ENCODE data around the gene TRIM24.
A peak's percentile ranks its signal among the peaks of the same experiment; 100 is the strongest.
"Not testable (repeated sequence)": the region's sequence is repeated elsewhere in the genome, so short reads cannot be mapped to it uniquely, and the experiment has no call there.

The TRIM24 gene

DNA sequence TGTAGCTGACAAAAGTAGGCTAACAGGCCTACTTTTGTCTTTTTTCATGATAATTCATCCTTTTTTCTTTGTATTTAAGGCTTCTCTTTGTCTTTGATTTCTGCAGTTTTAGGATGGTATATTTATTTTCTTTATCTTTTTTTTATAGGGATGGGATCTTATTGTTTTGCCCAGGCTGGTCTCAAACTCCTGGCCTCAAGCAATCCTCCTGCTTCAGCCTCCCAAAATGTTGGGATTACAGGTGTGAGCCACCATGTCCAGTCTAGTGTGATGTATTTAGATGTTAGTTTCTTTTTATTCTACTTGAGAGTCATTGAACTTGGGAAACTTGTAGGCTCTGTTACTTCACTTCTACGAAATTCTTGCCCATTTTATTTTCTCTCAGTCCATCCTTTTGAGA is 35.4 kb downstream of the TRIM24 start:
- DNase-seq: no peak

DNA sequence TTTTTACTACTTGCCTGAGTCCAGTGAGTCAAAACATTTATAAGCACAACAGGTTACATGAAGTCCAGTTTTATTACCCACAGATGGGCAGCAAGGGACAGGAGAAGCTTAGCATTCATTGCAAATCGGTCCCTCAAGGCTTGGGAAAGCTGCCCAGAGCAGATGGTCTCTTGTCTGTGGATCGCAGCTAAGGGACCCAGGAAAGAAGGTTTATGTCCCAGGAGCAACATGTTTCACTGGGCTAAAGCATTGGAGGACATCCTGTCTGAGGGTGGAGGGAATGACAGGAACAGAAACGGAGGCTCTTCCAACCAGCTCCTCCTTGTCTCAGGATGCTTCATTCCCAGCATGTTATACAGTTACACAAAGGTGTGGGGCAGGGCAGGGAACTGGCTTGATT is 39.3 kb downstream of the TRIM24 start:
- DNase-seq: no peak

DNA sequence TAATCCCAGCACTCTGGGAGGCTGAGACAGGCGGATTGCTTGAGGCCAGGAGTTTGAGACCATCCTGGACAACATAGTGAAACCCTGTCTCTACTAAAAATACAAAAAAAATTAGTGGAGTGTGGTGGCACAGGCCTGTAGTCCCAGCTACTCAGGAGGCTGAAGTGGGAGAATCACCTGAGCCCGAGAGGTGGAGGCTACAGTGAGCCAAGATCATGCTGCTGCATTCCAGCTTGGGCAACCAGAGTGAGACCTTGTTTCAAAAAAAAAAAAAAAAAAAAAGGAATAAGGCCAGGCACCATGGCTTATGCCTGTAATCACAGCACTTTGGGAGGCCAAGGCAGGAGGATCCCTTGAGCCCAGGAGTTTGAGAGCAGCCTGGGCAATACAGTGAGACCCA is 40.2 kb downstream of the TRIM24 start:
- DNase-seq: not testable (repeated sequence)

DNA sequence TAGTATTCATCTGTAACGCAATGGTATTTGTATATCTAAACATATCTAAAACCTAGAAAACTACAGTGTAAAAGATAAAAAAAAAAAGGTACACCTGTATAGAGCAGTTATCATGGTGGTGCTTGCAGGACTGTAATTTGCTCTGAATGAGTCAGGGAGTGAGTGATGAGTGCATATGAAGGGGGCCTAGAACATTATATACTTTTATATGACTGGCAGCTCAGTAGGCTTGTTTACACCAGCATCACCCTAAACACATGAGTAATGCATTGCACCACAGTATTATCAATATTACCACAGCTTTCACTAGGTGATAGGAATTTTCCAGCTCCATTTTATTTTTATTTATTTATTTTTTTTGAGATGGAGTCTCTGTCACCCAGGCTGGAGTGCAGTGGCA is 40.8 kb downstream of the TRIM24 start:
- no peak for DNase-seq

DNA sequence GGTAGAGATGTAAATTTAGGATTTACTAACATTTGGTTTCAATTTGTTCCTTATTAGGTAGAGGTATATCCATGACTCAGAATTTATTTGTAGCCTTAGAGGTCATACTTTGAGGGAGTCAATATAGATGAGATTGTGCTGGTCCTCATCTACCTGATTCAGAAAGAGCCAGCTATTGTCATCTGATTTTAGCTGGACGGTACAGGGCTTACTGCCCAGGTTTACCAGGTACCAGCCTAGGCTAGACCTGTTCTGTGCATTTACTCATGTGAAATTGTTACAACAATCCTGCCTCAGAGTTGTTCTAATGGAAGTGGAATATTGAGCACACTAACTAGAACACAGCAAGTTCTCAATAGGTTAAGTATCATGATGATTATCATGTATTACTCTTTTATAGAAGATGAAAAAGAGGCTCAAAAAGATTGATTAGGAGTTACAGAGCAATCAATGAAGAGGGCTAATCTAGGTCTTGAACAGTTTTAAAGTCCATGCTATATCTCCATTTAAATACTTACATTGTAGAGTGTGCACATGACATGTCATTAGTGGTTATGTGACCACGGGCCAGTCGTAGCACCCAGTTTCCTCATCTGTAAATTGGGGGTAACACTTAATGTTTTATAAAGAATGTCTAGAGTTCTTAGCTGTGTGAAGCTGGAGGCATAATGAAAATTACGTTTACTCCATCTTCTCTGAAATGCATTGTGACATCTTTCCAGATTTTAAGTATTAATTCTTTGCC is 42.1 kb downstream of the TRIM24 start:
- DNase-seq: no peak

DNA sequence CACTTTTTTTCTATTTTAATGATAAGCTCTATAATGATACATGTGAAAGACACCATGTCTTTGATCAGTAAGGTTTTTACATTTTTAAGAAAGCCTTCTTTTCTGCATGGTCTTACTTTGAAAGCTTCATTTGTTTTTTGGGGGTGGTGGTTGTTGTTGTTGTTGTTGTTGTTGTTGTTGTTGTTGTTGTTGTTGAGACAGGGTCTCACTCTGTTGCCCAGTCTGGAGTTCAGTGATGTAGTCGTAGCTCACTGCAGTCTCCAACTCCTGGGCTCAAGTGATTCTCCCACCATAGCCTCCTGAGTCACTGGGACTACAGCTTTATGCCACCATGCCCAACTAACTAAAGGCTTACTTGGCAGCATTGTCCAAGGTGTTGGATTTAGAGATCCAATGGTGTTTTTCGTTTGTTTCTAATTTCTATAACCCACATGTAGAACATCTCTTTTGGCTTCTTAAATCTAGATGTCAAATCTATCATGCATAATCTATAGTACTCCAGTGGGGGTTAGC is 45.4 kb downstream of the TRIM24 start:
- DNase-seq: no peak

DNA sequence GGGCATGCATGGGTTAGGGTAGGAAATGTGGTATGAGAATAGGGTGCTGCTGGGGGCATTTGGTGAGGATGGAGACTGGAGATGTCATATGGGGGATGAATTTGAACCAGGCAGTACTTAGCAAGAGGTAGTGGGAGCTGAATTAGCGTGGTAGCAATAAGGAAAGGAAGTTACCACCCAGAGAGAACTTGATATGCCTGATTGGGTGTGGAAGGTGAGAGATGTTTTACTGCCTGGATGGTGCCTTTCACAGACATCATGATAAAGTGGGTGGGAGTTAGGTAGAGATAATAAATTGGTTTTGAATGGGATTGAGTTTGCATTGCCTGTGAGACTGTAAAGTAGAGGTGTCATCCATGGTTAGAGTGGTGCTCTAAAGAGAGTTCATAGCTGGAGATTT is 46.7 kb downstream of the TRIM24 start:
- no peak for DNase-seq

DNA sequence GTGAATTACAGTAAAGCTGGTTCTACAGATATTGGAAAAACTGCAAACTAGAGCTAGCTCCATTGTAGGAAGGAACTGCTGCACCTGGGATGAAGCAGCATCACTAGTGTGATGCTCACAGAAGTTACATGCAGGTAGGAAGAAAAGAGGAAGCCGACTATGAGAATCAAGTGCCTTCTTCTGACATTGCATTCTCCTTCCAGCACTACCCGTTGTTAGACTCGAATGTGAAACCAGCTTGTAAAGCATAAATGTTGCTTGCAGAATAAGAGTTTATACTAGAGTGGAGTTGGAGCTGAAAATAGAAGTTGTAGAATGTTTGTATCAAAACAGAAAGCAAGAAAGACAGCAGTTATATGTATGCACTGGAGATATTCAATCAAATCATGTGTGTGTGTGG is 49.9 kb downstream of the TRIM24 start:
- no peak for DNase-seq

DNA sequence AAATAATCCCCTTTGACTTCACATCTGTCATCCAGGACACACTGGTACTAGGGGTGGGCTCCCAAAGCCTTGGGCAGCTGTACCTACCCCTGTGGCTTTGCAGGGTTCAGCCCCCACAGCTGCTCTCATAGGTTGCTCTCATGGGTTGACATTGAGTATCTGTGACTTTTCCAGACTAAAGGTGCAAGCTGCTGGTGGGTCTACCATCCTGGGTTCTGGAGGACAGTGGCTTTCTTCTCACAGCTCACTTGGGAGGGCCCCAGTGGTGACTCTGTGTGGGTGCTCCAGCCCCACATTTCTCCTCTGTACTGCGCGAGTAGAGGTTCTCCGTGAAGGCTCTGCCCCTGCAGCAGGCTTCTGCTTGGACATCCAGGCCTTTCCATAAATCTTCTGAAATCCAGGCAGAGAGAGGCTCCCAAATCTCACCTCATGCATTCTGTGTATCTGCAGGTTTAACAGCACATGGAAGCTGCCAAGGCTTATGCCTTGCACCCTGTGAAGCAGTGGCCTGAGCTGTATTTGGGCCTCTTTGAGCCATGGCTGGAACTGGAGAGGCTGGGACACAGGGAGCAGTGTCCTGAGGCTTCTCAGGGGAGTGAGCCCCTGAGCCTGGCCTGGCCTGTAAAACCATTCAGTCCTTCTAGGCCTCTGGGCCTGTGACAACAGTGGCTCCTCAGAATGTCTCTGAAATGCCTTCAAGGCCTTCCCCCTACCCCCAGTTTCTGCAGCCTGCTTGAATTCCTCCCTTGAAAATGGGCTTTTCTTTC is 52.2 kb downstream of the TRIM24 start:
- no peak for DNase-seq

DNA sequence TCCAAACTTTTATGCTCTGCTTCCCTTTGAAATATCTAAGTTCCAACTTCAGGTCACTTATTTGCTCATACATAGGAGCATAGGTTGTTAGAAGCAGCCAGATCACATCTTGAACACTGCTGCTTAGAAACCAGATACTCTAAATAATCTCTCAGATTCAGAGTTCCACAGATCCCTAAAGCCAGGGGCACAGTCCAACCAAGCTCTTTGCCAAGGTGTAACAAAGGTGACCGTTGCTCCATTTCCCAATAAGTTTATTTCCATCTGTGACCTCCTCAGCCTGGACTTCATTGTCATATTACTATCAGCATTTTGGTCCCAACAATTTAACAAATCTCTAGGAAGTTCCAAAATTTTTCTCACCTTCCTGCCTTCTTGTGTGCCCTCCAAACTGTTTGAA is 52.8 kb downstream of the TRIM24 start:
- DNase-seq: no peak

DNA sequence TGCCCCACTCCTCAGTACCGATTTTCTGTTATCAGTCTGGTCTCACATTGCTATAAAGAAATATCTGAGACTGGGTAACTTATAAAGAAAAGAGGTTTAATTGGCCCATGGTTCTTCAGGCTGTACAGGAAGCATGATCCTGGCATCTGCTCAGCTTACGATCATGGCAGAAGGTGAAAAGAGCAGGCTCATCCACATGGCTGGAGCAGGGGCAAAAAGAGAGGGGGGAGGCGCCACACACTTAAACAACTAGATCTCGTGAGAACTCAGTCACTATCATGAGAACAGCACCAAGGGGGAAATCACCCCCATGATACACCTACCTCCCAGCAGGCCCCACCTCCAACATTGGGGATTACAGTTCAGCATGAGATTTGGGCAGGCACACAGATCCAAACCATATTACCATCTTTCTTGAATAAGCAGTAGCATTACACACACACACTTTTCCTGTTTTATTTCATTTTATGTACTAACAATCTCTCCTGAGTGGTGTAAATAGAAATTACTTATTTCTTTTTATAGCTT is 53.3 kb downstream of the TRIM24 start:
- no peak for DNase-seq

DNA sequence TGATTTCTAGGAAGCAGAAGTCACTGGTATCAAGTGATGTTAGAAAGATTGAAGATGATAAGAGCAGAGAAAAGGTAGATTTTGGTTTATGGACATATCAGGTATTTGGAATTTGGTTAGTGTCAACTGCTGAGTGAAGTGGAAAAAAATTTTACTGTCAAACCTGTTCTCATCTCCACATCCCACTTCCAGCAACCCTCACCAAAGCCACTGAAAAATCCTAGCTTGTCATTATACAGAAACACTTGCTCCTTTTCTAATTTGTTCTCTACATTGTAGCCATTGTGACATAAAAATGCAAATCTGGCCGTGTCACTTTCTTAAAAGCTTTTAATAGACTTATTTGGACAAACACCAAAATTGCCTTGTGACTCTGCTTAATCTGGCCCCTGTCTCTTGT is 54.0 kb downstream of the TRIM24 start:
- DNase-seq: no peak

DNA sequence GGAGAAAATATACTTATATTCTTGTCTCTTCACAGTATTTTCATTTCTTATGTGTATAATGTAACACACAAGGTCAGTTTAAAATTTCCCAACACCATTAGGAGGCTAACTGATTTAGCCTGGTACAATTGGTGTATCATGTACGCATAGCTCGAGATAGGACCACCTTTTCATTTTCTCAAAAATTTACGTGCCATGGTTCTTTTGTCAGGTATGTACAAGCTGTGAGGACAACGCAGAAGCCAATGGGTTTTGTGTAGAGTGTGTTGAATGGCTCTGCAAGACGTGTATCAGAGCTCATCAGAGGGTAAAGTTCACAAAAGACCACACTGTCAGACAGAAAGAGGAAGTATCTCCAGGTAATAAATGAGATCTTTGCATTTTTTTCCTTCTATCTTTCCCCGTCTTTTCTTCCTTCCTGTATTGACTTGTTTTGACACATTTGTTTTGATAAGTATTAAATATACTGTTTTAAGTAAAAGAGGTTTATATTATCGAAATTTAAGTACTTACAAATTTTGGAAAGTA is 55.0 kb downstream of the TRIM24 start:
- no peak for DNase-seq

DNA sequence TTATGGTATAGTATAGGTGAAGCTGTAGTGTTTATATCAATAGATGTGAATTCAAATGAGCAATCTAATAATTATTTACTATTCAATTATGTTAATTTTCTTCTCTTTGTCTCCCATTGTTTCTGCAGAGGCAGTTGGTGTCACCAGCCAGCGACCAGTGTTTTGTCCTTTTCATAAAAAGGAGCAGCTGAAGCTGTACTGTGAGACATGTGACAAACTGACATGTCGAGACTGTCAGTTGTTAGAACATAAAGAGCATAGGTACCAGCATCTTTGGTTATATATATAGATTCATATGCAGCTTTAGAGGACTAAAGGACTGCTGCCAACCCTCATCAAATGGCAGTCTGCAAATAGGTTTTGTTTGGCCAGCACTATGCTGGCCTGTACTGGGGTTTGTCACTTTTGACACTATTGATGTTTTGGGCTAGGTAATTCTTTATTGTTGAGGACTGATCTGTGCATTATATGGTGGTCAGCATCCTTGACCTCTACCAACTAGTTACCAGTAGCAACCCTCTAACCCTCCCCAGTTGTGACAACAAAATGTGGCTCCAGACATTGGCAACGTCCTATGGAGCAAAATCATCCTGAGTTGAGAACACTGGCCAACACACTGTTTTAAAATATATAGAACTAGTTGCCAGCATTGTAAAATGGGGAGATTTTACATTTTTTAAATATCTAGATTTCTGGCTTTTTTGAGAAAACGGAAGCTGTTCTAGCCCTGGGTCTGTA is 59.2 kb downstream of the TRIM24 start:
- DNase-seq: no peak

DNA sequence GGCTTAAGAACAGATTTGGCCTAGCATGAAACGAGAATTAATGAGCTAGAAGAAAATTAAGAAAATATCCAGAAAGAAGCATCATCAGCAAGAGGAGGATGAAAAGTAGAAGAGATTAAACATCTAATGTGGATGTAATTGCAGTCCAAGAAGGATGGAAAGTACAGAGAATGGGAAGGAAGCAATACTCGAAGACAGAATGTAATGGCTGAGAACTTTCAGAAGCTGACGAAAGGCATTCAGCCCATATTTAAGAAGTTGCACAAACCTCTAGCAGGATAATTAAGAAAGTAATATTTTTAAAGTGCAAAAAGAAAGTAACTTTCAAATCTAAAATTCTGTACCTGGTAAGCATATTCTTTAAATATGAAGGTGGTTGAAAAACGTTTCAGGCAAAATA is 60.7 kb downstream of the TRIM24 start:
- DNase-seq: no peak

DNA sequence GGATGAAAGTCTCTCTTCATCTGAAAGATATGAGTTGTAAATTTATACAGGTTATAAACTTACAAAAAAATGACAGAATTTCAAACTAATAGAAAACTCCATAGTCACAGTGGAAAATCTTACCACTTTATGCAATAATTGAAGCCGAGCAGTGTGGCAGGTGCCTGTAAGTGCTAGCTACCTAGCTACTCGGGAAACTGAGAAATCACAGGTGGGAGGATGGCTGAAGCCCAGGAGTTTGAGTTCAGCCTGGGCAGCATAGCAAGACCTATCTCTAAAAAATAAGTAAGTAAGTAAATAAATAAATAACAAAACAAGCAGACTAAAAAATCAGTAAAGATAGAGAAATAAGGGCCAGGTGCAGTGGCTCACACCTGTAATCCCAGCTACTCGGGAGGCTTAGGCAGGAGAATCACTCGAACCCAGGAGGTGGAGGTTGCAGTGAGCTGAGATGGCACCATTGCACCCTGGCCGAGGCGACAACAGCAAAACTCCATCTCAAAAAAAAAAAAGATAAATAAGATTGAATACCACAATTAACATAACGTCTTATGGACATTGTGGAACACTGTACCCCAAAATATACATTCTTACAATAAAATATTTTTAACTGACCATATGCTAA is 61.9 kb downstream of the TRIM24 start:
- DNase-seq: no peak

DNA sequence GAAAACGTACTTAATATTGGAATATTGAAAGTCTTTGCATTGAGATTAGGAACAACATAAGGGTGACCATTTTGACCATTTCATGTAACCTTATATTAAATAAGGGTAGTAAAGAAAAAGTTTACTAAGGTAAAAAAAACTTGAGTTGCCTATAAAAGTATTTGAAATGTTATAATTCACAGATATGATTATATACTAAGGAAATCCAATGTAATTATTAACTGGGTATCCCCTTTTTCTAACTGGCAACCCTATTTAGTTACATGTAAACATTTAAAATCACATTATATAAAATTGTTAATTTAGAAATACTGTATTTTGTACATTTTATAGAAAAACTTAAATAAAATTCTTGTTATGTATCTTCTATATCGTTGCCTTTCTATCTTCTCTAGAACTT is 64.2 kb downstream of the TRIM24 start:
- DNase-seq: no peak

DNA sequence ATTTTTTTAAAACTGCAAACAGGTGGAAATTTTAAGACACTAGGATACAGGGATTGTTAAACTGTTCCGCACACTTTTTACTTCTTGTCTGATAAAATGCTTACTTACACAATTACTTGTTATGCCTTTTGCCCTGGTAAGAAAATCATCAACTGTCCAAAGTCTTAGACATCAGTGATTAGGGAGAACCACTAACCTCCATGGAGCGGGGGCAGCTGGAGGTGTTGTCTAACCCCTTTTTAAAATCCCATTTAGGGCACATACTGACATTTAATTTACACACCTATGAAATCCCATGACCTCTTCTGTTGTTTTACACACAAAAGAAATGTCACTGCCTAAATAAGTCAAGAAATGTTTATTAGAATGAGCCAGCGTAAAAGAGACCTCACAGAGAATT is 65.7 kb downstream of the TRIM24 start:
- no peak for DNase-seq

DNA sequence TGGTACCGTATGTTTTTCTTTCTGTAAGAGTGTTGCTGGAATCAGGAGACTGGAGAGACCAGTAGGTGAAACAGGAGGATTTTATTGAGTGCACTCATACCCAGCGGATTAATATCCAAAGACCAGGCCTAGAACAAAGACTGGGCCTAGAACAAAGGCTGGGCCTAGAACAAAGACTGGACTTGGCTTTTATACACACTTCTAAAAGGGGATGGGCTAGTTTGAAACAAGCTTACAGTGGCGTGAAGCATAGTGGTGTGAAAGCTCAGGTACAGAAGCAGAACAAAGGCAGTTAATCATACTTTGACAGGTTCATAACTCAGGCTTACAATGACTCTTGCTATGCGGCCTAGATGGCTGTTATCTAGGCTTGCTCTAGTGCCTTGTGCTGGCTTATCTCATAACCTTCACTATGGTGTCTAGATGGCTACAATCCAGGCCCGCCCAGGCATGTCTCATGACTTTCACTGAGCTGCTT is 67.7 kb downstream of the TRIM24 start:
- DNase-seq: peak in 1 of 2 experiments; percentile 19

DNA sequence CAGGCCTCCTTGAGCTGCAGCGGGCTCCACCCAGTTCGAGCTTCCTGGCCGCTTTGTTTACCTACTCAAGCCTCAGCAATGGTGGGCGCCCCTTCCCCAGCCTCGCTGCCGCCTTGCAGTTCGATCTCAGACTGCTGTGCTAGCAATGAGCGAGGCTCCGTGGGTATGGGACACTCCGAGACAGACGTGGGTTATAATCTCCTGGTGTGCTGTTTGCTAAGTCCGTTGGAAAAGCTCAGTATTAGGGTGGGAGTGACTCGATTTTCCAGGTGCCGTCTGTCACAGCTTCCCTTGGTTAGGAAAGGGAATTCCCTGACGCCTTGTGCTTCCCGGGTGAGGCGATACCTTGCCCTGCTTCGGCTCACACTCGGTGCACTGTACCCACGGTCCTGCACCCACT is 76.8 kb downstream of the TRIM24 start:
- not testable (repeated sequence) for DNase-seq

DNA sequence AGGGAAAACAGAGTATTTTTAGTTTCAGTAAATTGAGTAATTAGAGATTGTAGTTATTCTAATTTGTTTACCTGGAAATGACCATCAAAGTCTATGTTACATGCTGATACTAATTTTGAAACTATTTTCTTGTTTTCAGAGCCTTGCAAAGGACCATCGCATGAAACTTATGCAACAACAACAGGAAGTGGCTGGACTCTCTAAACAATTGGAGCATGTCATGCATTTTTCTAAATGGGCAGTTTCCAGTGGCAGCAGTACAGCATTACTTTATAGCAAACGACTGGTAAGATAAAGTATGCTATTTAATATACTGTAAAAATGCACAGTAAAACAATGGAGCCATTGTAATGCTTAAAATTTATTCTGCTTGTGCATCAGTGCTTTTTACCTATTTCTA is 78.5 kb downstream of the TRIM24 start:
- no peak for DNase-seq

DNA sequence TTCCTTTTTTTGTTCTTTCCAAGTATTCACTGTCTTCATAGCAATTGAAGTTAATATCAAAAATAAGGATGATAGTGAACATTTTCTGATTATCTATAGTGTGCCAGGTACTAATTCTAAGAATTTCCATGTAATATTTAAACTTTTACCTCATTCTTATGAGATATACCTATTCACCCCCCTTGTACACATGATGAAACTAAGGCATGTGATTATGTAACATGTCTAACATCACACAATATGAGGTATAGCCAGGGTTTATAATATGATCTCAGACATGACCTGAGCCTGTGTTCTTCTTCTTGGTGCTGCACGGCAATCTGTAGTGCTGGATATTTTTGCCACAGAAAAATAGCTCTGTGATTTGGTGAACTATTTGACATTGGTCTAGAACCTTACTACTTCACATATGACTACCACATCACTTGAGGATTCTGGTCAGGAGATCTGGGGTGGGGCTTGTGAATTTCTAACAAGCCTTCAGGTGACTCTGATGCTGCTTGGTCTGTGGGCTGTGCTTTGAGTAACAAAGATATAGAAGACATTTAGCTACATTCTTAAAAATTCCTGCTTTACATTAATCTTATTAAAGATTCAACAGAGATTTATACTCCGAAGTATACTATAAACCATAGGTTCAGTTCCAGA is 79.1 kb downstream of the TRIM24 start:
- DNase-seq: no peak

All from NCI-H187 (cell line).